Dendritic cell treated with granulocyte-macrophage colony-stimulating factor and Interleukin-4, amounts not matched to agents 40 ng/mL and 50 ng/mL, for 4 days (primary cell): ENCODE measurements around the gene RXFP3.
"Not testable (repeated sequence)": the region's sequence is repeated elsewhere in the genome, so short reads cannot be mapped to it uniquely, and the experiment has no call there.

Experiments
- H3K27ac Mint-ChIP-seq: one replicate; pipeline ENCODE4 v1.8.0; 2022; ENCODE audit warnings: mild to moderate bottlenecking, mixed read lengths
- H3K27me3 Mint-ChIP-seq: one replicate; pipeline ENCODE4 v1.8.0; 2022; ENCODE audit warnings: mild to moderate bottlenecking, mixed read lengths
- H3K36me3 Mint-ChIP-seq: one replicate; pipeline ENCODE4 v1.8.0; 2022; ENCODE audit warnings: low read depth, mixed read lengths
- H3K4me1 Mint-ChIP-seq: one replicate; pipeline ENCODE4 v1.8.0; 2022; ENCODE audit warnings: low read depth, mixed read lengths
- H3K4me3 Mint-ChIP-seq: one replicate; pipeline ENCODE4 v1.8.0; 2022; ENCODE audit warnings: mild to moderate bottlenecking, moderate library complexity, mixed read lengths
- H3K9me3 Mint-ChIP-seq: one replicate; pipeline ENCODE4 v1.8.0; 2022; ENCODE audit warnings: mixed read lengths
- intact Hi-C: fragments of 100-400 bp; cut with micrococcal nuclease; formaldehyde crosslinking; loops from one replicate; pipeline ENCODE4 v1.15.0; 2022

The RXFP3 gene

GRCh38 chr5:33941090-33941489 is 4.9 kb downstream of the RXFP3 start:
- H3K4me1 Mint-ChIP-seq: no peaks in the 10 kb centered on the region
- H3K9me3 Mint-ChIP-seq: no peaks in the 10 kb centered on the region
- H3K27ac Mint-ChIP-seq: no peak overlapping the region
- intact Hi-C loops: no loop called here
- peaks cover 45% of the 10 kb centered on the region for H3K27me3 Mint-ChIP-seq
- H3K4me3 Mint-ChIP-seq: no peak overlapping the region
- no peaks in the 10 kb centered on the region for H3K36me3 Mint-ChIP-seq

- no peaks in the 10 kb centered on the region for H3K36me3 Mint-ChIP-seq
- intact Hi-C loops: no loop called here
These were observed 8.5 kb downstream of the RXFP3 start for GRCh38 chr5:33944543-33945132.

GRCh38 chr5:33952175-33952574 is 16.0 kb downstream of the RXFP3 start:
- H3K27me3 Mint-ChIP-seq, intact Hi-C loops, H3K36me3 Mint-ChIP-seq, H3K27ac Mint-ChIP-seq, H3K9me3 Mint-ChIP-seq, H3K4me3 Mint-ChIP-seq, H3K4me1 Mint-ChIP-seq: not testable (repeated sequence)

More at GRCh38 chr5:33944543-33945132, 8.5 kb downstream of the RXFP3 start:
- H3K9me3 Mint-ChIP-seq: no peaks in the 10 kb centered on the region
- no peak overlapping the region for H3K4me3 Mint-ChIP-seq
- H3K27me3 Mint-ChIP-seq: peaks cover 14% of the 10 kb centered on the region
- H3K27ac Mint-ChIP-seq: no peak overlapping the region
- no peaks in the 10 kb centered on the region for H3K4me1 Mint-ChIP-seq

- H3K4me3 Mint-ChIP-seq: no peak overlapping the region
- no peaks in the 10 kb centered on the region for H3K4me1 Mint-ChIP-seq
- H3K9me3 Mint-ChIP-seq: no peaks in the 10 kb centered on the region
- no peaks in the 10 kb centered on the region for H3K36me3 Mint-ChIP-seq
- H3K27ac Mint-ChIP-seq: no peak overlapping the region
- intact Hi-C loops: no loop called here
- H3K27me3 Mint-ChIP-seq: no peaks in the 10 kb centered on the region
These were observed 21.5 kb downstream of the RXFP3 start for GRCh38 chr5:33957577-33958150.

GRCh38 chr5:33958176-33958575 is 22.0 kb downstream of the RXFP3 start:
- Mint-ChIP-seq H3K4me1 (no peaks in the 10 kb centered on the region), H3K36me3 (no peaks in the 10 kb centered on the region), H3K4me3 (no peak overlapping the region), H3K27ac (no peak overlapping the region), H3K9me3 (no peaks in the 10 kb centered on the region), H3K27me3 (no peaks in the 10 kb centered on the region)
- intact Hi-C loops: no loop called here

GRCh38 chr5:33964132-33964700 is 28.0 kb downstream of the RXFP3 start:
- intact Hi-C loops: no loop called here
- Mint-ChIP-seq H3K27me3 (no peaks in the 10 kb centered on the region), H3K4me1 (no peaks in the 10 kb centered on the region), H3K9me3 (no peaks in the 10 kb centered on the region), H3K27ac (no peak overlapping the region), H3K4me3 (no peak overlapping the region), H3K36me3 (no peaks in the 10 kb centered on the region)

- intact Hi-C loops: no loop called here
- Mint-ChIP-seq H3K4me3 (no peak overlapping the region), H3K27ac (no peak overlapping the region)
These were observed 30.6 kb downstream of the RXFP3 start for GRCh38 chr5:33966805-33967204.

GRCh38 chr5:33968211-33969005 is 32.2 kb downstream of the RXFP3 start:
- Mint-ChIP-seq H3K9me3 (no peaks in the 10 kb centered on the region), H3K27me3 (no peaks in the 10 kb centered on the region), H3K4me3 (no peak overlapping the region), H3K4me1 (no peaks in the 10 kb centered on the region), H3K36me3 (no peaks in the 10 kb centered on the region), H3K27ac (no peak overlapping the region)
- intact Hi-C loops: no loop called here

More at GRCh38 chr5:33966805-33967204, 30.6 kb downstream of the RXFP3 start:
- Mint-ChIP-seq H3K36me3 (no peaks in the 10 kb centered on the region), H3K4me1 (no peaks in the 10 kb centered on the region), H3K27me3 (no peaks in the 10 kb centered on the region), H3K9me3 (no peaks in the 10 kb centered on the region)

- no peaks in the 10 kb centered on the region for H3K9me3 Mint-ChIP-seq
- H3K4me1 Mint-ChIP-seq: no peaks in the 10 kb centered on the region
- intact Hi-C loops: no loop called here
- H3K4me3 Mint-ChIP-seq: no peak overlapping the region
- no peaks in the 10 kb centered on the region for H3K27me3 Mint-ChIP-seq
- H3K36me3 Mint-ChIP-seq: no peaks in the 10 kb centered on the region
- H3K27ac Mint-ChIP-seq: no peak overlapping the region
These were observed 33.6 kb downstream of the RXFP3 start for GRCh38 chr5:33969572-33970452.

GRCh38 chr5:33973271-33973670 is 37.1 kb downstream of the RXFP3 start:
- H3K27ac Mint-ChIP-seq: no peak overlapping the region
- H3K36me3 Mint-ChIP-seq: no peaks in the 10 kb centered on the region
- no peaks in the 10 kb centered on the region for H3K9me3 Mint-ChIP-seq
- H3K4me1 Mint-ChIP-seq: no peaks in the 10 kb centered on the region
- H3K27me3 Mint-ChIP-seq: no peaks in the 10 kb centered on the region
- H3K4me3 Mint-ChIP-seq: no peak overlapping the region
- intact Hi-C loops: no loop called here

GRCh38 chr5:33975852-33976251 is 39.7 kb downstream of the RXFP3 start:
- H3K36me3 Mint-ChIP-seq: no peaks in the 10 kb centered on the region
- no peaks in the 10 kb centered on the region for H3K4me1 Mint-ChIP-seq
- intact Hi-C loops: no loop called here
- no peaks in the 10 kb centered on the region for H3K9me3 Mint-ChIP-seq
- H3K4me3 Mint-ChIP-seq: no peak overlapping the region
- no peaks in the 10 kb centered on the region for H3K27me3 Mint-ChIP-seq
- H3K27ac Mint-ChIP-seq: no peak overlapping the region

GRCh38 chr5:33976307-33976706 is 40.1 kb downstream of the RXFP3 start:
- Mint-ChIP-seq H3K36me3 (no peaks in the 10 kb centered on the region), H3K9me3 (no peaks in the 10 kb centered on the region), H3K4me1 (no peaks in the 10 kb centered on the region), H3K27ac (no peak overlapping the region), H3K4me3 (no peak overlapping the region), H3K27me3 (no peaks in the 10 kb centered on the region)
- intact Hi-C loops: no loop called here

GRCh38 chr5:33978306-33978705 is 42.1 kb downstream of the RXFP3 start:
- Mint-ChIP-seq H3K9me3 (no peaks in the 10 kb centered on the region), H3K27ac (no peak overlapping the region), H3K36me3 (no peaks in the 10 kb centered on the region), H3K27me3 (no peaks in the 10 kb centered on the region), H3K4me3 (no peak overlapping the region), H3K4me1 (no peaks in the 10 kb centered on the region)
- intact Hi-C loops: no loop called here
